Fibroblast of skin of right biceps (primary cell): ENCODE data around the gene SOS2.
A peak's percentile ranks its signal among the peaks of the same experiment; 100 is the strongest.

Experiments
- DNase-seq: peaks from one replicate; pipeline ENCODE4 v3.0.0-alpha.2; 2013

The SOS2 gene

GRCh38 chr14:50113381-50114035, 117.9 kb downstream of the SOS2 start:
- no peak for DNase-seq

GRCh38 chr14:50110323-50111037, 120.9 kb downstream of the SOS2 start:
- DNase-seq, result no peak

GRCh38 chr14:50109342-50109741, 122.0 kb downstream of the SOS2 start:
- DNase-seq, result peak; percentile 38

GRCh38 chr14:50107850-50108249, 123.5 kb downstream of the SOS2 start:
- no peak for DNase-seq

- no peak for DNase-seq
Measured at GRCh38 chr14:50106178-50106577, 125.2 kb downstream of the SOS2 start.

GRCh38 chr14:50103558-50103957, 127.8 kb downstream of the SOS2 start:
- DNase-seq, result no peak

GRCh38 chr14:50101417-50101816, 130.0 kb downstream of the SOS2 start:
- no peak for DNase-seq

- DNase-seq, result no peak
Measured at GRCh38 chr14:50100805-50101204, 130.6 kb downstream of the SOS2 start.

GRCh38 chr14:50099335-50099734, 132.0 kb downstream of the SOS2 start:
- no peak for DNase-seq

- no peak for DNase-seq
Measured at GRCh38 chr14:50095895-50096294, 135.5 kb downstream of the SOS2 start.

- DNase-seq, result no peak
Measured at GRCh38 chr14:50094056-50094755, 137.2 kb downstream of the SOS2 start.

- no peak for DNase-seq
Measured at GRCh38 chr14:50093496-50093895, 137.9 kb downstream of the SOS2 start.

- DNase-seq, result no peak
Measured at GRCh38 chr14:50092006-50092555, 139.3 kb downstream of the SOS2 start.

- DNase-seq, result no peak
Measured at GRCh38 chr14:50091240-50091913, 140.0 kb downstream of the SOS2 start.

- no peak for DNase-seq
Measured at GRCh38 chr14:50089208-50089607, 142.2 kb downstream of the SOS2 start.

- no peak for DNase-seq
Measured at GRCh38 chr14:50088731-50089130, 142.6 kb downstream of the SOS2 start.

GRCh38 chr14:50088117-50088515, 143.3 kb downstream of the SOS2 start:
- no peak for DNase-seq

GRCh38 chr14:50087341-50088116, 143.8 kb downstream of the SOS2 start:
- no peak for DNase-seq

- no peak for DNase-seq
Measured at GRCh38 chr14:50086321-50086711, 145.1 kb downstream of the SOS2 start.

- peak; percentile 92 for DNase-seq
Measured at GRCh38 chr14:50085570-50086320, 145.6 kb downstream of the SOS2 start.

GRCh38 chr14:50084666-50085065, 146.7 kb downstream of the SOS2 start:
- DNase-seq, result no peak
